Lower leg skin (tissue), 4 donors: ENCODE measurements around the gene FMNL2. TPM values are rescaled to one million over a fixed set of nuclear protein-coding genes. Genes with fewer than 3 reads are reported as not detected.

ENCODE experiments used
- DNase-seq, 2 donors: peaks; one replicate each; pipeline ENCODE4 v3.0.0-alpha.2; 2019; ENCODE audit warnings: low spot score in 2 of 2
- H3K4me3 ChIP-seq: fragments of 200-600 bp; sonication (generic); 2 replicates; pipeline ENCODE4 v1.5.1; 2017; ENCODE audit warnings: mild to moderate bottlenecking, low read depth; ENCODE audit not compliant: poor library complexity, severe bottlenecking
- CTCF ChIP-seq, 3 donors: fragments of 450-650 bp; IDR thresholded peaks; one replicate each; pipeline ENCODE4 v1.5.1; 2016; ENCODE audit warnings: antibody characterized with exemption in 3 of 3, mild to moderate bottlenecking in 3 of 3, moderate library complexity in 2 of 3
- POLR2A ChIP-seq, 2 donors: fragments of 450-650 bp; IDR thresholded peaks; one replicate each; pipeline ENCODE4 v1.6.1; 2016 to 2017; ENCODE audit warnings: antibody characterized with exemption in 2 of 2, mild to moderate bottlenecking in 1 of 2, moderate library complexity in 1 of 2
- WGBS, 2 donors: methylation state at CpG; one replicate each; pipeline ENCODE4 v1.1.5; 2018; 5-methylcytosine and 5-hydroxymethylcytosine counted together
- intact Hi-C: fragments of 100-400 bp; cut with DNase I; formaldehyde crosslinking; loops from one replicate; pipeline ENCODE4 v1.15.0; 2023; ENCODE audit warnings: low total_unique reads
- total RNA-seq, 4 donors: library from RNA; depleted of rRNA; stranded (reverse); fragments of >200 nt; gene quantifications; one replicate each; pipeline ENCODE4 v1.1.0, GENCODE V29; 2016

The FMNL2 gene
- total RNA-seq, 4 donors from 2014 or later = 9.6 to 18.3 (median 12.9) TPM

DNA sequence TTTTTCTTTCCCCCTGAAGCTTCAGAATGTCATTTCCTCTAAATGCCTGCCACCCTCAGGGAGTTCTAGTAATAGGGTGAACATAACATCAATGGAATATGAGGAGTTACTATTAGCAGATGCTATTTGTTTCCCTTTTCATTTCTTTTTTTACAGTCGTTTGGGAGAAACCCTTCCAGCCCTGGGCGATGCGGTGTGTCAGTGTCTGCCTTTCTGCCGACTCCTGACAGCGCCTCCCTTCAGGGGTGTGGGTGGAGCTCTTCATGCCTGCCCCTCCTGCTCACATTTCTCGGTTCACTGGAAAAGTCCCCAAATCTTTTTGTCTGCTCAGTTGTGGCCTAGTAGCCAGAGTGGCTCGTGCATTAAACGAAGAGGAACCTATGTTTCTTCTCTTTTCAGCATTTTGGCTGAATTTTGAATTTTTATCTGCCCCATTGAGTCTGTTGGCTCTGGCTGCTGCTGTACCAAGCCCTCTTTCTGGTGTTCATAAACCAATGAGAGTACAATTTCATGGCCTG is 72.3 kb downstream of the FMNL2 start:
- no peak overlapping the region for H3K4me3 ChIP-seq

GRCh38 chr2:152407806-152408205 is 72.8 kb downstream of the FMNL2 start:
- intact Hi-C loops = no loop called here
- H3K4me3 ChIP-seq = no peak overlapping the region
- no peak for DNase-seq
- WGBS, 2 donors = 85 to 96% methylated on average over 1 of the region's 1 CpG
- TF ChIP-seq CTCF (IDR thresholded peaks at IDR 0.05) (no peak), POLR2A (IDR thresholded peaks at IDR 0.05) (no peak)

More for the DNA sequence above, 72.3 kb downstream of the FMNL2 start:
- DNase-seq = peak; percentile 36 to 88
- intact Hi-C loops = no loop called here
- TF ChIP-seq POLR2A (IDR thresholded peaks at IDR 0.05) = no peak
- no peak for TF ChIP-seq CTCF (IDR thresholded peaks at IDR 0.05)
- WGBS, 2 donors = 8 to 11% methylated on average over 8 of the region's 8 CpGs

- TF ChIP-seq POLR2A (IDR thresholded peaks at IDR 0.05) (no peak), CTCF (IDR thresholded peaks at IDR 0.05) (no peak)
Observed at GRCh38 chr2:152408254-152408653, 73.3 kb downstream of the FMNL2 start.

DNA sequence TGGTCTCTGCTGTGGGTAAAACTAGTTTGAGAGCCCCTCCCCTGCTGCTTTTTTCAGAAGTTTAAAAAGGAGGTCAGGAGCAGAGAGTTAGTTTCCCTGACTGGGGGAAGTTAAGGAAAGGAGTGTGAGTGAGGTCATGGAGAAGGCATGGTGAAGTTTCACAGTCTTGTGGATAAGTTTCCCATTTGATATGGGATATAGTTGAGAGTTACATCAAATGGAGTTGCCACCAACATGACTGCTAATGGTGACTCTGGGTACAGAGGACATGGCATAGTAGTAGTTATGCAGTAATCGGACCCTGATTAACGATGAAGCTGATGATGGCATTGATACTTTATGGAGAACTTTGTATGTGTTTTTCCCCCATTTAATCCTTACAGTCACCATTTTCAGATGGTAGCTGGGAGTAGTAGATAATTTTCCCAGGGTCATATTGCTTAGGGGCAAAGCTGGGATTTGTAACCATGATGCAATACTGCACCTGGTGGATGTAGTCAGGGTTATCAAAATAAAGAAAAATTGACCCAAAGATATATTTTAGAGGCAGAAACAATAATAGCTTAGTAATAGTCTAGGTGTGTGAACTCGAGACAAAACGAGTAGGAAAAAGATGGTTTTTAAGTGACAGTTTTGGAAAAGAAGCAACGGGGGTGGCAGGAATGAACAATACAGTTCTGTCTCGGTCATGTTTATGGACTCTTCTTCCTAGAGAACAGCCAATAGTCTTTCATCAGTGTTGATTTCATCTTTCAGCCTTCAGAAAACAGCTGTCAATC is 74.6 kb downstream of the FMNL2 start:
- TF ChIP-seq CTCF (IDR thresholded peaks at IDR 0.05) = no peak
- no peak for TF ChIP-seq POLR2A (IDR thresholded peaks at IDR 0.05)
- intact Hi-C loops = no loop called here
- no peak for DNase-seq
- H3K4me3 ChIP-seq = no peak overlapping the region
- 89 to 91% methylated on average over 6 of the region's 6 CpGs for WGBS, 2 donors

More at GRCh38 chr2:152408254-152408653, 73.3 kb downstream of the FMNL2 start:
- 97 to 98% methylated on average over 3 of the region's 3 CpGs for whole genome bisulfite sequencing, 2 donors
- intact Hi-C loops = no loop called here
- H3K4me3 ChIP-seq = no peak overlapping the region
- no peak for DNase-seq

DNA sequence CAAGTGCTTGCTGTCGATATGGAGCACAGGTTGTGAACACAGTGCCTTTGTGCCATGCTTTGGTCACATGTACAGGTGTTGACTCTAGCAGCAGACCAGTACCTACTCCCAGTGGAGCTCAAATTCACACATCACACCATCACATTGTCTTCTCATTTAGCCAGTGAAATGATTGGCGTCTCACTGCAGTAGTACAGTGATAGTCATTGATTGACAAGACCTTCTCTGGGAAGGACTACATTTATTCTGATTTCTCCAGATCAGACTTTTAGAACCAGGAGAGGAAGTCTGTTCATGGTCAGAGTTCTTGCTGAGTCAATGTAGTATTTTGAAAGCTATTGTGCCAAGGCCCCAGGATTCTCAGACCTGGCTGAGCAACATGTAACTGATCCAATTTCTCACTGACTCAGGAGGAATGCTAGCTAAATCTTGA is 75.2 kb downstream of the FMNL2 start:
- intact Hi-C loops = no loop called here
- H3K4me3 ChIP-seq = no peak overlapping the region
- TF ChIP-seq POLR2A (IDR thresholded peaks at IDR 0.05) = no peak
- TF ChIP-seq CTCF (IDR thresholded peaks at IDR 0.05) = peak in 1 of 3 donors; percentile 41
- no peak for DNase-seq
- WGBS, 2 donors = 83 to 97% methylated on average over 2 of the region's 2 CpGs
